Lung microvascular endothelial cell (primary cell): ENCODE data around the gene MCF2L. TPM values are rescaled to one million over a fixed set of nuclear protein-coding genes. Genes with fewer than 3 reads are reported as not detected.

Experiments
- DNase-seq, 2 donors: peaks; one replicate each; pipeline versions ENCODE4 v3.0.0 to v3.0.0-alpha.2; 2010; ENCODE audit warnings: low read depth in 2 of 2
- total RNA-seq: library from RNA; depleted of rRNA; stranded (reverse); fragments of >200 nt; gene quantifications from 2 replicates; pipeline ENCODE4 v1.2.1, GENCODE V29; 2014

MCF2L gene
- total RNA-seq, 1 donor from 2014 or later = 10.9 TPM

DNA sequence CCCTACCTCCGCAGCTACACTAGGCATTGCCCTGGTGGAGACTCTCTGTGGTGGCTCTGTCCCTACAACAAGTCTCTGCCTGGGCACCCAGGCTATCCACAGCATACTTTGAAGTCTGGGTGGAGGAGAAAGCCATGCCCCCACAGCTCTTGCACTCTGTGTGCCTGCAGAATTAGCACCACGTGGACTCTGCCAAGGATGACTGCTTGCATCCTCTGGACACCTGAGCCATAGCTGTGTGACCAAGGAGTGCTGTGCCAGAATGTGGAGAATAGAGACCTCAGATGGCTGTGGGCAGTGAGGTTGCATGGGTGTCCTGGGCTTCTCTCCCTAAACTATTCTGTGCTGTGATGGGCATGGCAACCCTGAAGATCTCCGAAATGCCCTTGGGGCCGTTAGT, 21.2 kb upstream of the MCF2L start:
- no peak for DNase-seq

- DNase-seq = no peak
These were observed 17.2 kb upstream of the MCF2L start for GRCh38 chr13:112951674-112952371.

DNA sequence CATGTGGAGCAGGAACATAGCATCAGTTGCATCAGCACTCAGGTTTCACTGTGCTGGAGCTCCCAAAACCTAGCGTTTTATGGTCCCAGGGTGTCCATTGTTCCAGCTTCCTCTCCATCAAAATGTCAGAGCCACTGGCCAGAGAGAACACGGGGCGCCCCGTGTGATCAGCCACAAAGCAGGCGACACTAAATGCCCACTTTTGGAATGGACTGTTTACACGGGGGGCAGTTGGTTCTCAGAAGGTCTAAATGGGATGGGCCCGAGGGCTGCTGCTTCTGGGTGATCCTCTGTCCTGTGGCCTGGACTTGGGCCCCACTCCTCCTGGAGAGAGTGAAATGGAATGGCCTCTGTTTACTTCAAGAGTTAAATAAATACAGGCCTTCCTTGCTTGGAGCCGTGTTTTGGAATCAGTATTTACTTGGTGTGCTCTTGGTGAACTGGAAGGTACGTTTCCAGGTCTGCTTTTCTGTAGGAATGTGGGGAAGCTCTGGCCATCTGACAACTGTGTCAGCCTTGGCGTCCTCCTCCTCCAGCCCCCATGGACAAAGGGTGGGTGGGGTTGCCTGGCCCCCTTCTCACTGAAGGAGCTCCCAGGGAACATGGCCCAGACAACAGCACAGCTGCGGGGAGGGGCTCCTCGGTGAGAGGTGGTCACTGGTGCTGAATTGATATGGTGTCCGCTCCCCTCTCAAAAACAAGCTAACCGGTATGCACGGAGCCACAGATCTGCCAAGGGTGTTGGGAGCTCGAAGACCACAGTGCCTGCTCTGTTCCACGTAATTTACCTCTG, 16.1 kb upstream of the MCF2L start:
- no peak for DNase-seq

DNA sequence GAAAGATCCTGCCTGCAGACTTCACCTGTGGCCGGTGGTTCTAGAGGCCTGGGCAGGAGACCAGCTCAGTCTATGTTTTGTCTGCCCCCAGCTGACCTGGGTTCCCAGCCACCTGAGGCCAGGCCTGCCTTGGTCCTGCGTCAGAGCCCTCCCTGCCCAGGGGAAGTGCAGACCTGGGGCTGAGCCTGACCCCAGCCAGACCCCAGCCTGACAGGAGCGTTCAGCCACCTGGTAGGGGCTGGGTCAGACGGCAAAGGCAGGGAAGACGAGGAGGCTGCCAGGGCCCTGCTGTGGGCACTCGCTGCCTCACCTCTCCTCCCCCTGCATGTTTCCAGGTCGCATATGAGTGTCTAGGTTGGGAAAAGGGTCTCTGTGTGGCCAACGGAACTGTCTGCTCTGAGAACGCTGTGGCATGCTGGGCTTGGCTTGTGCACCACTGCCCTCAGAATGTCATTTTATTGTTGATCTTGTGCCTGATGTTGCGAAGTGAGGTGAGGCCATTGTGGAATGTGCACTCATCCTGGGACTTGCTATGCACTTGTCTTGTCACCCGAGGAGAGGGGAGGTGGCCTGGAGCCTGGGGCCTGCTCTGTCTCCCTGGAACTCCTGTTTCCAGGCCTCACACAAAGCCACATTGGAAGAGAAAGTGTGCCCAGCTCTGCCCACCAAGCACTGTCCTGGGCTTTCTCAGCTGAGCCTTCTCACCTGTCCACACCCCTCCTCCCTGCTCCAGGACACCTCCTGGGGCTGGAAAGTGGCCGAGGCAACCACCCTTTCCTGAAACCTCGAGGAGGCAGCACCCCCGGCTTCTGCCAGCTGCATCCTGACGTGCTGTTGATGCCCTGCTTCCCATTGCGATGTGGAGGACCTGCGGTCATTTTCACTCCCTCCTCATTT, 15.2 kb upstream of the MCF2L start:
- no peak for DNase-seq

GRCh38 chr13:112954488-112955270, 14.3 kb upstream of the MCF2L start:
- DNase-seq = no peak

- no peak for DNase-seq
These were observed 13.6 kb upstream of the MCF2L start for GRCh38 chr13:112955271-112955937.

DNA sequence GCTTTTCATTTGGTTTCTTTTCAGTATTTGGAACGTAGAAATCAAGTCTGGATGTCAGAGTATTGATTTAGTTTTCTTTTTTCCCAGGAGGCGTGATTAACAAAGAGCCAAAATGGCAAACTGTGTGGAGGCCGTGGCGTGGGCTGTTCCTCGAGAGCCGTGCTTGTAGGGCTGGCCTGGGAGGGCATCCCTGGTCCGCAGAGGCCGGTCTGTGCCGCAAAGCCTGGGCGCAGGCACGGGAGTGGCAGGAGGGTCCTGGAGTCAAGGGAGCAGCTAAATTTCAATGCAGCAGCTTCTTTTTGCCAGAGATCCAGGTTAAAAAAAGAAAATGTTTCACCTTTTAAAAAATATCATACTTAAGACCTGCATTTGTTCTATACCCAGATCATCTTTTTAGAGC, 13.1 kb upstream of the MCF2L start:
- no peak for DNase-seq

DNA sequence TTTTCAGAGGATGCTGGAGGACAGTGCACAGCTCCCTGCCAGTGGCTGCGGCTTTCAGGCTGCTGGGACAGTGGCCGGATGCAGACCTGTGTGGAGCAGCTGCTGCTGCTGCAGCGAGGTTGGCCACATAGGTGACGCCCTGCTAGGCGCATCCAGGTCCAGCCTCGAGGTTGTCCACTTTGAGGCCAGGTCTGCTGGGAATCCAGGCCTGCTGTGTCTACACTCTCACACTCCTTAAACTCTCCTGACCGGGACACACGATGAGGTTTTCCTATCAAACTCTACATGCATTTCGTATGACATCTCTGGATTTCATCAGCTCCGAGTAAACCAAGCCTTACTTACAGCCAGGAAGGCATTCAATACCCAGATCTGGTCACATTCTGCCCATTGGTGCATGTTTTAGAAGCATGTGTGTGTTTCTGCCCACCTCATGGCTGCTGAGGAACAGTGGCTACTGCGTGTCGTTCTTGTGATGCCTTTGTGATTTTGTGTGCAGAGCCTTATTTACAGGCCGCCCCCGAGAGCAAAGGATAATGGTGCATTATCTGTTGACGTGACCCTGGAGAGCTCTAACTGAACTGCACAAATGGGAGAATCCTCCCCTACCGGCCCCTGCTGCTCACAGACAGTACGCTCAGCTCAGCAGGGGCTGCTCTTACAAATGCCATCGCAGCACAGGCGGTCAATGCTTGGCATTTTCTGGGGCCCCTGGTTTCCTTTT, 12.3 kb upstream of the MCF2L start:
- no peak for DNase-seq

GRCh38 chr13:112957295-112957677, 11.7 kb upstream of the MCF2L start:
- DNase-seq = no peak

DNA sequence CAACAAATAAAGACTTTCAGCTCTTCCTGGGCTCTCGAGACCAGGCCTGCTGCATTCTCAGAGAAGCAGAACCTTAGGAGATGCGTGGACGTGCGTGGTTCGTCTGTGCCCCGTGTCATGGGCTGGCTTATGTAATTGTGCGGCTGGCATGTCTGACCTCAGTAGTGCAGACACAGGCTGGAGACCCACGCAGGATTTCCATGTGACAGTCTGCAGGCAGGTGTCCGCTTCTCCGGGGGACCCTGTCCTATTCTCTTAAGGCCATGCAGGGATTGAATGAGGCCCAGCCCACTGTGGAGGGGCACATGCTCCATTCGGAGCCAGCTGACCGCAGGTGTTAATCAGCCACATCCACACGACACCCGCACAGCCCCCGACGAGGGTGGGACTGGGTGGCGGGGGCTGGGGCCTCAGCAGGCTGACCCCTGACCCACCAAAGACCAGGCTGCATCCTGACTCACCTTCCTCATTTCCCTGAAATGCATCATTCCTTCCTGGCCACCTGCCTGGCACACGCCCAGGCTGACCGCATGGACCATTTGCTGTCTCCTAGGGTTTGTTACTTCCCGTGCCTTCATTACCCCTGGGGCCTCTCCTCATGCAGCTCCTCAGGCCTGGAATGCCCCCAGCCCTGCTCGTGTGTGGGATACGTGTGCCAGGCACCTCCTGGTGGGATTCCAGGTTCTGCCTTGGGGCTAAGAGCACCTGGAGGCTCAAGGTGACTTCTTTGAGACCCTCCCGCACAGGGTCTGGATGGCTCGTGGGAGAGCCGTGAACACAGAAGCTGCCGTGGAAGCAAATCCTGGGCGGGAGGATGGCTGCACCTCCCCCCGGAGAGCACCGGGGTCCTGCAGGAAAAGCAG, 10.7 kb upstream of the MCF2L start:
- DNase-seq = peak in 1 of 2 donors; percentile 49

- peak; percentile 46 to 73 for DNase-seq
These were observed 9.8 kb upstream of the MCF2L start for GRCh38 chr13:112959206-112959605.

DNA sequence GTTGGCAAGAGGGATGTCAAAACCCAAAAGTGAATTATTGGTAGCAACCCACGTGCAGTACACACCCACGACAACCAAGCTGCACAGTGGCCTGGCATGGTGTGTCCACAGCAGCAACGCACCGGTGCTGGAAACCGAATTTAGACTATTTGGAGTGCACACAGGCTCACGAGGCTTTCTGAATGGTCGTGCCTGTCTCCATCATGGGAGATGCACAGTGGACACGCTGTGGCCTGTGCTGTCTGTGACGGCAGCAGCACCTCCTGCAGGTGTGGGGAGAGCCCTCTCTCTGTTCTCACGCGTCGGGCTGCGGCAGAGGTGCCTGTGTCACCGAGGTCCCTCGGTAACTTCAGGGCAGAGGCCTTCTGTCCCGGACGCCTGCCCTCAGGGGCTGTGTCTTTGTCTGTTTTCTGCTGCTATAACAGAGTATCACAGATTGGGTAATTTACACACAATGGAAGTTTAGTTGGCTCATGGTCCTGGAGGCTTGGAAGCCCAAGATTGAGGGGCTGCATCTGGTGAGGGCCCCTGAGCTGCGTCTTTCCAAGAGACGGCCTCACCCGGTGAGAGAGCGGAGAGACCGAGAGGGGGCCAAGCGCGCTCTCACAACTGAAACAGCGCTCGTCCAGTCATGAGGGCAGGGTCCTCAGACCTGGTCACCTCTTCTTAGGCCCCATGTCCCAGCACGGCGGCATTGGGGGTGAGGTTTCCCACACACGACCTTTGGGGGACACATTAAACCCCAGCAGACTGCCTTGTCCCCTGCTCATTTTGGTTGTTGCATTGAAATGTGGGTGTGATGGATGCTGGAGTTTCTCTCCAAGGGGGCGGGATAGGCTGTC, 9.1 kb upstream of the MCF2L start:
- no peak for DNase-seq

GRCh38 chr13:112960706-112961105, 8.3 kb upstream of the MCF2L start:
- DNase-seq = no peak

DNA sequence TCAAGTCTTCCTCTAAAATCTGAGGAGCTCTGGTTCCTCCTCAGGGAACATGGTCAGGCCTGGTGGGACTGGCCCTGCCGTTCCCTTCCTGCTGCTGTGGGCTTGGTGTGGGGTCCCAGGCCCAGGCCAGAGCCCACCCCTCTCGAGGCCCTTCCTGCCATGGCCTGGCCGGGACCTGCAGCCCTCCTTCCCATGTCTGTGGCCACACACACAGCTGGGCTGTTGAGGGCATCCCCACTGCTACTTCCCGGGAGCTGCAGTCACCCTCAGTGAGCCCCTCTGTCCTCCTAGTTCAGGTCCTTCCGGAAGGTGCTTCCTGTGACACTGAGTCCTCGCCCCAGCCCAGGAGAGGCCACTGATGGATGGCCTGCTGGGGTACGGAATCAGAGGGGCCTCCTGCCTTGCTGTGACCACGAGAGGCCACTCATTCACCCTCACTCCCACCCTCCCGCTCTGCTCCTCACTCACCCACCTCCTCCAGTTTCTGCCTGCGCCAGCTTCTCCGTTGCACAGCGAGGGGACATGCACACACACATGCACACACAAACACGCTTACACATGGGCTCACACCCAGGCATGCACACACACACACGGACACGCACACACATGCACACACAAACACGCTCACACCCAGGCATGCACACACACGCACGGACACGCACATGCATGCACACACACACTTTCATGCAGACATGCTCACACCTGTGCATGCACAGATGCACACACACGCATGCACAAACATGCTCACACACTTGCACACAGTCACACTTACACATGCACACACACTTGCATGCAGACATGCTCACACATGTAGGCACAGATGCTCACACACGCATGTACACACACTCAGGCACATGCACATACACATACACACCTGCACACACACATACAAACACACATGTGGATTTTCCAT, 7.3 kb upstream of the MCF2L start:
- no peak for DNase-seq

- DNase-seq = no peak
These were observed 6.6 kb upstream of the MCF2L start for GRCh38 chr13:112962396-112962795.

DNA sequence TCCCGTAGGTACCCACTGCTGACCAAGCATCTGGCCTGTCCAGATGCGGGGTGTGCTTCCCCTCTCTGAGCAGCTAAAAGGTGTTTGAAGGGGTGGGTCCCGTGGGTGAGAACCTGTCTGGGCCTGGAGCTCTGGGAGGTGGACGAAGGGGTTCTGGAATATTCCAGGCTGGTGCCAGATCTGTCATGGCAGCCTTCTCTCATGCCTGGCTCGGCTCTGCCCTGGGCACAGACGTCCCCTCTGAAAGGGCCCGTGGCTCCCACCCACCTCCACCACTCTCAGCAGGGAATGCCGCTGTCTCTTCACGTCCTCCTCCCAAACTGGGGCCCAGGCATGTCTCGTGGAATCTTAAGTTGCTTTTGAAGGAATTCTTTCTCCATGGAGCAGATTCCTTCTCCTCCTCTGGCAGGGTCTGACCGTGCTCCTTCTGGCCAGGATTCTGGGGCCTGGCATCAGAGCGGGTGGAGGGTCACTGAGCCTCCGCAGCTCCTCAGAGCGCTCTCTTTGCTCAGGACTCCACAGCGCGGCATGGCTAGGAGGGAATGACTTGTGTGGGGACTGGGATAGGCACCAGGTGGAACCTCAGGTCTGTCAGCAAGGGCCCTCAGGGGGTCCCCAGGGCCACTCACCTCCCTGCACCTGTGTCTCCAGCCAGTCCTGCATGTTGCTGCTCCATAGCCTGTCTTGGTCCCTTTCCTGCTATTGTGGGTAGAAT, 5.9 kb upstream of the MCF2L start:
- no peak for DNase-seq
